ENCODE data around the gene TEX13A. TPM values are rescaled to one million over a fixed set of nuclear protein-coding genes. Genes with fewer than 3 reads are reported as not detected.

The TEX13A gene
- total and polyA plus RNA-seq, 9 of the 15 experiments (the other 6 are each of a cell fraction or from before 2014, with no cell fraction given): 0.23 TPM; not detected in 8

- Histone ChIP-seq H3K27ac (ENCODE audit: extremely low read depth, low read depth, low read length) (no peak overlapping the region), H3K4me2 (ENCODE audit: insufficient read depth, low read length) (no peak overlapping the region), H3K4me1 (replicated peaks in 1 of 2; ENCODE audit: control insufficient read depth in 2 of 2, insufficient read depth in 2 of 2, low read length in 2 of 2) (no peaks in the 10 kb centered on the region), H3K79me2 (ENCODE audit: control insufficient read depth, insufficient read depth, low read length) (no peaks in the 10 kb centered on the region), H3K4me3 (no peak overlapping the region), H3K9ac (ENCODE audit: insufficient read depth in 1 of 2, low read depth in 2 of 2, low read length in 2 of 2) (no peak overlapping the region), H3K9me1 (ENCODE audit: control insufficient read depth, insufficient read depth, low read length) (no peaks in the 10 kb centered on the region), H3K36me3 (ENCODE audit: control insufficient read depth, insufficient read depth, low read length) (no peaks in the 10 kb centered on the region), H3K27me3 (ENCODE audit: control insufficient read depth in 2 of 2, insufficient read depth in 2 of 2, low read length in 2 of 2) (no peaks in the 10 kb centered on the region), H3K9me3 (replicated peaks; ENCODE audit: control insufficient read depth, insufficient read depth, low read depth, low read length) (no peaks in the 10 kb centered on the region), H2AFZ (ENCODE audit: low read depth, low read length) (no peak overlapping the region), H4K20me1 (replicated peaks; ENCODE audit: control insufficient read depth, insufficient read depth, low read length) (no peaks in the 10 kb centered on the region)
- ChIA-PET POLR2A (no interaction called here), CTCF (ENCODE audit: low intra/inter-chr PET ratio) (no interaction called here)
- ATAC-seq: no peak
- in situ Hi-C loops (cut with MboI): no loop called here
- FAIRE-seq: no peak
- intact Hi-C loops (cut with micrococcal nuclease): no loop called here
- DNase-seq (ENCODE audit: extremely low read depth in 1 of 4, low spot score in 3 of 4): no peak
- no TSS peak for BruUV-seq (replicated peaks)
- 0% methylated on average over 3 of the region's 3 CpGs for WGBS (ENCODE audit: insufficient coverage, low coverage, missing lambda C conversion rate)
- no peak for TF ChIP-seq FOXP1 (CRISPR knock-in tag; IDR thresholded peaks at IDR 0.05)
- TF ChIP-seq CBX5 (IDR thresholded peaks at IDR 0.05; ENCODE audit: borderline replicate concordance, low read depth): no peak
- TF ChIP-seq TFAM (CRISPR knock-in tag; conservative IDR thresholded peaks at IDR 0.05): no peak
- no peak for TF ChIP-seq SUPT5H (IDR thresholded peaks at IDR 0.05)
- no peak for TF ChIP-seq SNIP1 (IDR thresholded peaks at IDR 0.05; ENCODE audit: low read depth)
- TF ChIP-seq MYBL2 (IDR thresholded peaks at IDR 0.05; ENCODE audit: low read depth): no peak
- no peak for TF ChIP-seq MYBL2 (CRISPR knock-in tag; IDR thresholded peaks at IDR 0.05; ENCODE audit: borderline replicate concordance)
- no peak for TF ChIP-seq GATAD2A (IDR thresholded peaks at IDR 0.05)
- no peak for TF ChIP-seq THRAP3 (IDR thresholded peaks at IDR 0.05; ENCODE audit: borderline replicate concordance)
- no peak for TF ChIP-seq ZNF146 (CRISPR knock-in tag; IDR thresholded peaks at IDR 0.05; ENCODE audit: unreplicated experiment)
- no peak for TF ChIP-seq TRIM24 (IDR thresholded peaks at IDR 0.05)
- no peak for TF ChIP-seq ZNF232 (CRISPR knock-in tag; IDR thresholded peaks at IDR 0.05)
- TF ChIP-seq ZSCAN29 (IDR thresholded peaks at IDR 0.05): no peak
- TF ChIP-seq, protein P1, sequence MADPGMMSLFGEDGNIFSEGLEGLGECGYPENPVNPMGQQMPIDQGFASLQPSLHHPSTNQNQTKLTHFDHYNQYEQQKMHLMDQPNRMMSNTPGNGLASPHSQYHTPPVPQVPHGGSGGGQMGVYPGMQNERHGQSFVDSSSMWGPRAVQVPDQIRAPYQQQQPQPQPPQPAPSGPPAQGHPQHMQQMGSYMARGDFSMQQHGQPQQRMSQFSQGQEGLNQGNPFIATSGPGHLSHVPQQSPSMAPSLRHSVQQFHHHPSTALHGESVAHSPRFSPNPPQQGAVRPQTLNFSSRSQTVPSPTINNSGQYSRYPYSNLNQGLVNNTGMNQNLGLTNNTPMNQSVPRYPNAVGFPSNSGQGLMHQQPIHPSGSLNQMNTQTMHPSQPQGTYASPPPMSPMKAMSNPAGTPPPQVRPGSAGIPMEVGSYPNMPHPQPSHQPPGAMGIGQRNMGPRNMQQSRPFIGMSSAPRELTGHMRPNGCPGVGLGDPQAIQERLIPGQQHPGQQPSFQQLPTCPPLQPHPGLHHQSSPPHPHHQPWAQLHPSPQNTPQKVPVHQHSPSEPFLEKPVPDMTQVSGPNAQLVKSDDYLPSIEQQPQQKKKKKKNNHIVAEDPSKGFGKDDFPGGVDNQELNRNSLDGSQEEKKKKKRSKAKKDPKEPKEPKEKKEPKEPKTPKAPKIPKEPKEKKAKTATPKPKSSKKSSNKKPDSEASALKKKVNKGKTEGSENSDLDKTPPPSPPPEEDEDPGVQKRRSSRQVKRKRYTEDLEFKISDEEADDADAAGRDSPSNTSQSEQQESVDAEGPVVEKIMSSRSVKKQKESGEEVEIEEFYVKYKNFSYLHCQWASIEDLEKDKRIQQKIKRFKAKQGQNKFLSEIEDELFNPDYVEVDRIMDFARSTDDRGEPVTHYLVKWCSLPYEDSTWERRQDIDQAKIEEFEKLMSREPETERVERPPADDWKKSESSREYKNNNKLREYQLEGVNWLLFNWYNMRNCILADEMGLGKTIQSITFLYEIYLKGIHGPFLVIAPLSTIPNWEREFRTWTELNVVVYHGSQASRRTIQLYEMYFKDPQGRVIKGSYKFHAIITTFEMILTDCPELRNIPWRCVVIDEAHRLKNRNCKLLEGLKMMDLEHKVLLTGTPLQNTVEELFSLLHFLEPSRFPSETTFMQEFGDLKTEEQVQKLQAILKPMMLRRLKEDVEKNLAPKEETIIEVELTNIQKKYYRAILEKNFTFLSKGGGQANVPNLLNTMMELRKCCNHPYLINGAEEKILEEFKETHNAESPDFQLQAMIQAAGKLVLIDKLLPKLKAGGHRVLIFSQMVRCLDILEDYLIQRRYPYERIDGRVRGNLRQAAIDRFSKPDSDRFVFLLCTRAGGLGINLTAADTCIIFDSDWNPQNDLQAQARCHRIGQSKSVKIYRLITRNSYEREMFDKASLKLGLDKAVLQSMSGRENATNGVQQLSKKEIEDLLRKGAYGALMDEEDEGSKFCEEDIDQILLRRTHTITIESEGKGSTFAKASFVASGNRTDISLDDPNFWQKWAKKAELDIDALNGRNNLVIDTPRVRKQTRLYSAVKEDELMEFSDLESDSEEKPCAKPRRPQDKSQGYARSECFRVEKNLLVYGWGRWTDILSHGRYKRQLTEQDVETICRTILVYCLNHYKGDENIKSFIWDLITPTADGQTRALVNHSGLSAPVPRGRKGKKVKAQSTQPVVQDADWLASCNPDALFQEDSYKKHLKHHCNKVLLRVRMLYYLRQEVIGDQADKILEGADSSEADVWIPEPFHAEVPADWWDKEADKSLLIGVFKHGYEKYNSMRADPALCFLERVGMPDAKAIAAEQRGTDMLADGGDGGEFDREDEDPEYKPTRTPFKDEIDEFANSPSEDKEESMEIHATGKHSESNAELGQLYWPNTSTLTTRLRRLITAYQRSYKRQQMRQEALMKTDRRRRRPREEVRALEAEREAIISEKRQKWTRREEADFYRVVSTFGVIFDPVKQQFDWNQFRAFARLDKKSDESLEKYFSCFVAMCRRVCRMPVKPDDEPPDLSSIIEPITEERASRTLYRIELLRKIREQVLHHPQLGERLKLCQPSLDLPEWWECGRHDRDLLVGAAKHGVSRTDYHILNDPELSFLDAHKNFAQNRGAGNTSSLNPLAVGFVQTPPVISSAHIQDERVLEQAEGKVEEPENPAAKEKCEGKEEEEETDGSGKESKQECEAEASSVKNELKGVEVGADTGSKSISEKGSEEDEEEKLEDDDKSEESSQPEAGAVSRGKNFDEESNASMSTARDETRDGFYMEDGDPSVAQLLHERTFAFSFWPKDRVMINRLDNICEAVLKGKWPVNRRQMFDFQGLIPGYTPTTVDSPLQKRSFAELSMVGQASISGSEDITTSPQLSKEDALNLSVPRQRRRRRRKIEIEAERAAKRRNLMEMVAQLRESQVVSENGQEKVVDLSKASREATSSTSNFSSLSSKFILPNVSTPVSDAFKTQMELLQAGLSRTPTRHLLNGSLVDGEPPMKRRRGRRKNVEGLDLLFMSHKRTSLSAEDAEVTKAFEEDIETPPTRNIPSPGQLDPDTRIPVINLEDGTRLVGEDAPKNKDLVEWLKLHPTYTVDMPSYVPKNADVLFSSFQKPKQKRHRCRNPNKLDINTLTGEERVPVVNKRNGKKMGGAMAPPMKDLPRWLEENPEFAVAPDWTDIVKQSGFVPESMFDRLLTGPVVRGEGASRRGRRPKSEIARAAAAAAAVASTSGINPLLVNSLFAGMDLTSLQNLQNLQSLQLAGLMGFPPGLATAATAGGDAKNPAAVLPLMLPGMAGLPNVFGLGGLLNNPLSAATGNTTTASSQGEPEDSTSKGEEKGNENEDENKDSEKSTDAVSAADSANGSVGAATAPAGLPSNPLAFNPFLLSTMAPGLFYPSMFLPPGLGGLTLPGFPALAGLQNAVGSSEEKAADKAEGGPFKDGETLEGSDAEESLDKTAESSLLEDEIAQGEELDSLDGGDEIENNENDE (IDR thresholded peaks at IDR 0.05; ENCODE audit: low read depth, low read length): no peak
- no peak for TF ChIP-seq POLR3A (IDR thresholded peaks at IDR 0.05; ENCODE audit: borderline replicate concordance, extremely low read depth, insufficient read depth, insufficient read length)
- no peak for TF ChIP-seq EGR1 (conservative IDR thresholded peaks at IDR 0.05)
Observed at GRCh38 chrX:105265093-105265492, 44.6 kb upstream of the TEX13A start.

All from K562 (cell line).